Measurements from ENCODE around the gene SAAL1.
"Not testable (repeated sequence)": the region's sequence is repeated elsewhere in the genome, so short reads cannot be mapped to it uniquely, and the experiment has no call there.

DNA sequence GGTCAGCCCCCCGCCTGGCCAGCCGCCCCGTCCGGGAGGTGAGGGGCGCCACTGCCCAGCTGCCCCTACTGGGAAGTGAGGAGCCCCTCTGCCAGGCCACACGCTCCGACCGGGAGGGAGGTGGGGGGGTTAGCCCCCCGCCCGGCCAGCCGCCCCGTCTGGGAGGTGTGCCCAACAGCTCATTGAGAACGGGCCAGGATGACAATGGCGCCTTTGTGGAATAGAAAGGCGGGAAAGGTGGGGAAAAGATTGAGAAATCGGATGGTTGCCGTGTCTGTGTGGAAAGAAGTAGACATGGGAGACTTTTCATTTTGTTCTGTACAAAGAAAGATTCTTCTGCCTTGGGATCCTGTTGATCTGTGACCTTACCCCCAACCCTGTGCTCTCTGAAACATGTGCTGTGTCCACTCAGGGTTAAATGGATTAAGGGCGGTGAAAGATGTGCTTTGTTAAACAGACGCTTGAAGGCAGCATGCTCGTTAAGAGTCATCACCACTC, 15.5 kb upstream of the SAAL1 start:
- TF ChIP-seq, protein P1, sequence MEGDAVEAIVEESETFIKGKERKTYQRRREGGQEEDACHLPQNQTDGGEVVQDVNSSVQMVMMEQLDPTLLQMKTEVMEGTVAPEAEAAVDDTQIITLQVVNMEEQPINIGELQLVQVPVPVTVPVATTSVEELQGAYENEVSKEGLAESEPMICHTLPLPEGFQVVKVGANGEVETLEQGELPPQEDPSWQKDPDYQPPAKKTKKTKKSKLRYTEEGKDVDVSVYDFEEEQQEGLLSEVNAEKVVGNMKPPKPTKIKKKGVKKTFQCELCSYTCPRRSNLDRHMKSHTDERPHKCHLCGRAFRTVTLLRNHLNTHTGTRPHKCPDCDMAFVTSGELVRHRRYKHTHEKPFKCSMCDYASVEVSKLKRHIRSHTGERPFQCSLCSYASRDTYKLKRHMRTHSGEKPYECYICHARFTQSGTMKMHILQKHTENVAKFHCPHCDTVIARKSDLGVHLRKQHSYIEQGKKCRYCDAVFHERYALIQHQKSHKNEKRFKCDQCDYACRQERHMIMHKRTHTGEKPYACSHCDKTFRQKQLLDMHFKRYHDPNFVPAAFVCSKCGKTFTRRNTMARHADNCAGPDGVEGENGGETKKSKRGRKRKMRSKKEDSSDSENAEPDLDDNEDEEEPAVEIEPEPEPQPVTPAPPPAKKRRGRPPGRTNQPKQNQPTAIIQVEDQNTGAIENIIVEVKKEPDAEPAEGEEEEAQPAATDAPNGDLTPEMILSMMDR (IDR thresholded peaks at IDR 0.05), result not testable (repeated sequence)
- not testable (repeated sequence) for TF ChIP-seq POLR2A (IDR thresholded peaks at IDR 0.05; ENCODE audit: low read depth); POLR2AphosphoS5 (IDR thresholded peaks at IDR 0.05)
